ENCODE results near the gene LETM1. TPM values are rescaled to one million over a fixed set of nuclear protein-coding genes. Genes with fewer than 3 reads are reported as not detected.

Gene LETM1
- 73.1 TPM for total RNA-seq

GRCh38 chr4:1856071-1856942 is at the start of gene LETM1:
Gene LETM1, minus strand, starts transcription at chr4:1856156. Its CDS starts 206 bp downstream, at chr4:1855950.

DNA sequence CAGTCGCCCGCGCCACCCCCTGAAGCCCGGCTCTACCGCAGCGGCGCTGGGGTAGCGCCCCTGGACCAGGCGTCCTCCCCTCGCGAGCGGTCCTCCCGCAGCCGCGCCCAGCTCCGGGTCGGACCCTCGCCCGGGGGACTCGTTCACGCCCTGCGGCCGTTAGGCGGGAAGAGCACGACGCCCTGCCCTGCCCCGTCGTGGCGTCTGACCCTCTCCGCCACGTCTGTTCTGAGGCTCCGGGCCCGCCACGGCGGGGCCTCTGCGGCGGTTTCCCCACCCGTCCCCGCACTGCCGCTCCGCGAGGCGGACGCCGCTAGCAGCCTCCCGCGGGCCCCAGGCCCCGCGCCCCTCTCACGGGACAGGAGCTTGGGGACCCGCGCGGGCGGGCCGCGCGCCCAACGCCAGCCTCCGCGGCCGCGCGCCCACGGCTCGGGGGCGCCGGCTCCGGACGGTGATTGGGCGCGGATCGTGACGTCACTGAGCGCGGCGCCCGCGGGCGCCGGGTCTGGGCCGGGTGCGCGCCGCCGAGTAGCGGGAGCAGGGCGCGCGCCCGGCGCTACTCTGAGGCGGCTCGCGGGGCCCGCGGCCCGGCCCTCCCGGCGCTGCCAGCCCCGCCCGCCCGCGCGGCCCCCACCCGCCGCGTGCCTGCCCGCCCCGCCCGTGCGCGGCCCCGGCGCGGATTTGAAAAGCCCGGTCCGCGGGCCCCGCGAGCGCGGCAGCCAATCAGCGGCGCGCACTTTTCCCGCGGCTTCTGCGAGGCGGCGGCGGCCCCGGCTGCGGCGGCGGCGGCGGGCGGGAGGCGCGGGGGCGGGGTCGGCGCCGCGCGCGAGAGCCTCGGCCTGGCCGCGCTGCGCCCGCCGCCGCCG is 14.9 kb upstream of the LETM1 start, which contains the start of gene NSD2:
TSS of gene NSD2 (plus strand) at position 816 of the 866 bp plus-strand sequence. CDS start 29,262 bp downstream, outside the sequence.

DNA sequence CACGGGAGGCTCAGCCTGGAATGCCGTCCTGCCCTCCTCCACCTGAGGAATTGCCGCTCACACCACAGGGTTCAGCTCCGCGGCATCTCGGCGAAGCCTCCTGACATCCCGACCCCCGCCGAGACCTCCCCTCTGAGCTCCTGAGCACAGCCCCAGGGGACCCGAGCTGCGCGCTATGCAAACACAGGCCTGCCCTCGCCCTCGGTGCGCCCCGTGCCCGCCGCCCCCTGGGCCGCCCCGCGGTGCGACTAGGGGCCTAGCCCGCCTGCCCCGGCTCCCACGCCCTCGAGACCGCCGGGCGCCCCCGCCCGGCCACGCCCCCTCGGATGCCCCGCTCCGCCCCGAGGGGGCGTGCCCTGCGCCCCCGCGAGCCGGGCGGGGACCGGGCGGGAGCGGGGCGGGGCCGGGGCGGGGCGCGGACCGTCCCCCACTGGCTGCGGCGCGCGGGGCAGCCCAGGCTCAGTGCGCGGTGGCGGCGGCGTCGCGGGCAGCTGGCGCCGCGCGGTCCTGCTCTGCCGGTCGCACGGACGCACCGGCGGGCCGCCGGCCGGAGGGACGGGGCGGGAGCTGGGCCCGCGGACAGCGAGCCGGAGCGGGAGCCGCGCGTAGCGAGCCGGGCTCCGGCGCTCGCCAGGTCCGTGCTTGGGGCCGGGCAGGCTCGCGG is 63.0 kb downstream of the LETM1 start, which contains the start of gene FGFR3:
TSS of gene FGFR3 (plus strand) at position 462 of the 664 bp plus-strand sequence. CDS start 642 bp downstream, outside the sequence.

Other genes with a start within 250 kb of the LETM1 start
- 1.4 TPM for gene FAM53A, start 171.8 kb downstream of the LETM1 start, total RNA-seq
- 39.0 TPM for gene SLBP, start 143.8 kb downstream of the LETM1 start, total RNA-seq
- gene TMEM129, start 134.8 kb downstream of the LETM1 start, total RNA-seq = 20.1 TPM
- 7.6 TPM for gene TACC3, start 134.6 kb downstream of the LETM1 start, total RNA-seq
- 38.8 TPM for gene FGFR3, start 62.9 kb downstream of the LETM1 start, total RNA-seq
- 118 TPM for gene NSD2, start 15.2 kb upstream of the LETM1 start, total RNA-seq
- gene NELFA, start 152.8 kb upstream of the LETM1 start, total RNA-seq = 22.8 TPM
- 25.6 TPM for gene NAT8L, start 203.2 kb upstream of the LETM1 start, total RNA-seq